Activated naive CD4-positive, alpha-beta T cell (primary cell): ENCODE data around the gene GLP1R.

ENCODE experiments used
- DNase-seq, 4 experiments: peaks; one replicate each; lab custom pipeline; 2025; lab: John Stamatoyannopoulos, UW

The GLP1R gene

DNA sequence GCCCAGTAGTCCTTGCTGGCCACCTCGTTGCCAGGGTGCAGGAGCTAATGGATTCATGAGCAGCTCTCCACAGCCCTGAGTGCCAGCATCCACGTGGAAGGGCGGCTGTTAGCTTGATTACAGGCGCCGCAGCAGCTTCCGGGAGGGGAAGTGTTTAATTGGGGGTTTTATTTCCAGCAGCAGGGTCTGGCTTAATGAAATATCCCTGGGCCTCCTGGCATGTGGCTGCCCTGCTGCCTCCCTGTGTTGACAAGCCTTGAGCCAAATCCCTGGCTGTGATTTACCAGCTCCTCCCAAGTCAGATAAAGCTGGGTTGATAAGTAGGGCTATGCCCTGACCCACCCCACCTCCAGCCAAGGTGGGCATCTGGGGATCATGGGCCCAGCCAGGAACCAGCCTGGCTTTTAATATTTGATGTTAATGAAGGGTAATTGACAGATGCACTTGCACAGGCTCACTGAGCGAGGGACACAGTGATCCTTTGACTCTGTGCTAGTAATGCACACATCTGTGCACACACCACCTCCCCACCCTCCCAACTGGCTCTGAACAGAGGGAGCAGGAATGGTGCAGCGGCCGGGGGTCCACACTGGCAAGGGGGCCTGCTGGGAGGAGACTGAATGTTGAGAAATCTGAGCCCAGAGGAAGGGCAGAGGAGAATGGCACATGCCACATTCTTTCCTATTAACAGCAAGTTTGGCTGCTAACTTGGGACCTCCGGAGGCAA is 13.6 kb downstream of the GLP1R start:
- no peak for DNase-seq

DNA sequence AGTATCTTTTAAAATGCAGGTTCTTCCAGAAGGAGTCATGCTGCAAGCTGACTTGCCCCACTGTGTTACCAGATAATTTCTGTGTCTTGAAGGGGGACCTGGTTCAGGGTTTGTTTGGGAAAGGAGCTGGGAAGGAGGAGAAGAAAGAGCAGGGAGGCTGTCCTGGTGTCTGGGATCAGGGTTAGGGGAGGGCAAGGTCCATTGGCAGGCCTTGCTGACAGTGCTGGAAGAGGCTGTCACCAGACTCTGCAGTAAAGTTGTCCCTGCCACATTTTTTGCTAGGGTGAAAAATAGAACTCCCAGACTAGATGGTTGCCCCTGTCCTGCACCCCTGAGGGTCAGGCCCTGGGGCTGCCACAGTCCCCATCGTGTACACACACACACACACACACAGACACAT is 14.9 kb downstream of the GLP1R start:
- no peak for DNase-seq

- no peak for DNase-seq
Observed at GRCh38 chr6:39065561-39065960, 17.0 kb downstream of the GLP1R start.

GRCh38 chr6:39068391-39068790 is 19.8 kb downstream of the GLP1R start:
- DNase-seq = no peak

DNA sequence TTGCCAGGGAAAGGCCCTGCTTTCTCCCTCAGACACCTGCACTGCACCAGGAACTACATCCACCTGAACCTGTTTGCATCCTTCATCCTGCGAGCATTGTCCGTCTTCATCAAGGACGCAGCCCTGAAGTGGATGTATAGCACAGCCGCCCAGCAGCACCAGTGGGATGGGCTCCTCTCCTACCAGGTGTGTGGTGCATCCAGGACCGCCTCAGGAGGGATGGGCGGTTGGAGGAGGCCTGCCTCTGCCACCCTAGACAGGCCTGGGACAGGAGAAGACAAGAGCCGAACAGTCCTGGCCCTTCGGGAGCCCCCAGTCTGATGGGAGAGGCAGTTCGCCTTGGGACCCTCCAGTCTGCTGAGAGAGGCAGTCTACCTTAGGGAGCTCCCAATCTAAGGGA is 24.2 kb downstream of the GLP1R start:
- no peak for DNase-seq

GRCh38 chr6:39073471-39074355 is 25.1 kb downstream of the GLP1R start:
- DNase-seq = no peak

GRCh38 chr6:39074486-39074885 is 25.9 kb downstream of the GLP1R start:
- no peak for DNase-seq

- no peak for DNase-seq
Observed at GRCh38 chr6:39075010-39075686, 26.6 kb downstream of the GLP1R start.

GRCh38 chr6:39075807-39076622 is 27.4 kb downstream of the GLP1R start:
- DNase-seq = no peak

DNA sequence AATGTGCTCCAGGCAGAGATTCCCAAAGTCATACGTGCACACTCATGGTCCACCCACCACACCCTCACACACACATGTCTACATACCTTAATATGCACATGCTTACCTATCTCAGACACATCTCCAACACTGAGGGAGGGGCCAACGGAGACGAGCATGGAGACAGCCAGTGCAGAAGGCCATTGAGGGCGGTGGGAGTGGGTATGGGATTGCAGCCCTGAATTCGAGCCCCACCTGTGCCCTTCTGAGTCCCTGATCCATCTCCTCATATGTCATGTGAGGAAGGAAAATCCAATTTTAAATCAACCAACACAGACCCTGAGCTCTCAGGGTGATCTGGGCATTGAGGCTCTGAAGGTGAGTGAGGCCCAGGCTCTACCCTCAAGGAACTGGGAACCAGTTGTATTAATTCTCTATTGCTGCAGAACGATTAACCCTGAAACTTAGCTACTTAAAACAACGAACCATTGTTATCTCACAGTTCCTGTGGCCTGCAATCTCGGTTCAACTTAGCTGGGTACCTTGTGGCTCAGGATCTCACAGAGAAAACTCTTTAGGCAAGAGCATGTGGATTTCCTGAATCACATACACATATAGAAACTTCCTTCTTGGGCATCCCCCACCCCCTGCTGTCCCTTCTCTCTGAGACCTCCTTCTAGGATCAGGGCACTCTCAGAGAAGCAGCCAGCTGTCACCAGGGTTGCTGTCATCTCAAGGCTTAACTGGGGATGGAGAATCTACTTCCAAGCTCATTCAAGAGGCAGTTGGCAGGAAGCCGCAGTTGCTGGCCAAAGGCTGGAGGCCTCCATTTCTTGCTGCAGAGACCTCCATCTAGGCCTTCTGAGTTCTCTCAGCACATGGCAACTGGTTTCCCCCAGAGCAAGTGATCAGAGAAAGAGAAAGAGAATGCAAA is 28.3 kb downstream of the GLP1R start:
- DNase-seq = no peak

DNA sequence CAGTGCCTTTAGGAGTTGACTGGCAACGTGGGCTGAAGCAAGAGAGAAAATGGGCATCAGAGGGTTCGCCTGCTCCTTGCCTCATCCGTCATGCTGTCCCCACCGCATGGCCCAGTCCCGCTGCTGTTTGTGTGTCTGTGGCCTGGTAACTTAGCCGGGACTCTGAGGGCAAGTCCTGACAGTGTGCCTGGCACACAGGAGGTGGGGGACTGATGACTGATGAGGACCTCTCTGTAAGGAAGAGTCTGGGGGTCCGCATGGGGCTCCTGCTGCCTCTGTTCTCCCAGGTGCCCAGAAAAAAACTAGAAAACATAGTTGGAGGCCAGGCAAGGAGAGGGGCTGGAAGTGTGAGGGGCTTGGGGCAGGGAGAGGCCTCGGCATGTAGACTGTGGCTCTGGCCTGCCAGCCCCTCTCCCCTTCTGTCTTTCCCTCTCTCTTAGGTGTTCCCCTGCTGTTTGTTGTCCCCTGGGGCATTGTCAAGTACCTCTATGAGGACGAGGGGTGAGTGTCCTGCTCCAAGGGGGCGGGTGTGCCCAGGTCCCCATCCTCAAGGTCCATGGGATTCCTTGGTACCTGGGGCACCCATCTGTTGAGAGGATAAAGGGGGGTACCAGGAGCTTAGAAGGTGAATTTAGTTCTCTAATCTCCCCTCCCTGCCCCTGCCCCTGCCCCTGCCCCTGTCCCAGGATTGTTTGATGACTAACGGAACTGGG is 29.5 kb downstream of the GLP1R start:
- no peak for DNase-seq

DNA sequence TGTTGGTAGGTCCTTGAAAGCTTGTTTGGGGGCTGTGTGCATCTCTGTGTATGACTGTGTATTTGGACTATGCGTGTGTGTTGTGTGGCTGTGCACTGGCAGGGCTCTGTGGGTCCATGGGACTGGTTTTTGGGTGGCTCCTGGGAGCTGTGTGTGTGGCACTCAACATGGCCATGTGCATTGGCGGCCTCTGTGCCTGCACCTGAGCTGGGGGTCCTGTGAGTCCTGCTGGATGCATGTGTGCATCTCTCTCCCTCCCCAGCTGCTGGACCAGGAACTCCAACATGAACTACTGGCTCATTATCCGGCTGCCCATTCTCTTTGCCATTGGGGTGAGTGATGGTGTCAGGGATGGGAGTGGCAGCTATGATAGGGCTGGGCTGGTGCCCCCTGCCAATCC is 30.1 kb downstream of the GLP1R start:
- DNase-seq = no peak

DNA sequence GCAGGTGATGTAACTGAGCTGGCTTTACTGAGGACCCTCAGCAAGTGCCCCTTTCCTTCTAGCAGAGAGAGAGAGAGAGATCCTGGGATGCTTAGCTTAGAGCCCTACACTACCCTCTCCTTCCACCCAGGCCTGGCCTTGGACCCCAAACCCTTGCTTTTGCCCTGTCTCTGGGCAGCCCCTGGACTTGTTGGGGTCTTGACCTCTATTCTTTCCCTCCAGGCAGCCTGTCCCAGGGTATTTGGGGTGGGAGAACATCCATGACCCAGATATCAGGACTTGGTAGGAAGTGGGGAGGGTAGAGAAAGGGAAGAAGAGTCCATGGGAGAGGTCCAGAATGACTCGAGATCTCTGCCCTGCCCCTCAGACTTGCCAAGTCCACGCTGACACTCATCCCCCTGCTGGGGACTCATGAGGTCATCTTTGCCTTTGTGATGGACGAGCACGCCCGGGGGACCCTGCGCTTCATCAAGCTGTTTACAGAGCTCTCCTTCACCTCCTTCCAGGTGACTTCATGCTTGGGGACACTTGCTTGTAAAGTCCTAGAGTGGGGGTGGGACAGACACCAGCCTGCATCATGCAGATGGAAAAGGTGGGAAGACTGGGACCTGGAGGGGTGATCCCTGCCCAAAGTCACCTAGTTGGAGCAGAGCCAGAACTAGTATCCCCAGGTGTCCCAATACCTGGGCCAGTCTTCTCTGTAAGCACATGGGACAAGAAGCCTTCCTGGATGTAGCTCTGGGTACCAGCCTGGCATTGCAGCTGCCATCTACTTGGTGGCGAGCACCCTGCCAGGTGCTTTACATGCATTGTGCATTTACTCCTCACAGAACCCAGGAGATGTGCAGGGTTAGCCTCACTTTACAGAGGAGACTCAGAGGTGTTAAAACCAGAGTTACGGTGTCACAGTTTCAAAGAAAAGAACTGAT is 30.9 kb downstream of the GLP1R start:
- DNase-seq = no peak

DNA sequence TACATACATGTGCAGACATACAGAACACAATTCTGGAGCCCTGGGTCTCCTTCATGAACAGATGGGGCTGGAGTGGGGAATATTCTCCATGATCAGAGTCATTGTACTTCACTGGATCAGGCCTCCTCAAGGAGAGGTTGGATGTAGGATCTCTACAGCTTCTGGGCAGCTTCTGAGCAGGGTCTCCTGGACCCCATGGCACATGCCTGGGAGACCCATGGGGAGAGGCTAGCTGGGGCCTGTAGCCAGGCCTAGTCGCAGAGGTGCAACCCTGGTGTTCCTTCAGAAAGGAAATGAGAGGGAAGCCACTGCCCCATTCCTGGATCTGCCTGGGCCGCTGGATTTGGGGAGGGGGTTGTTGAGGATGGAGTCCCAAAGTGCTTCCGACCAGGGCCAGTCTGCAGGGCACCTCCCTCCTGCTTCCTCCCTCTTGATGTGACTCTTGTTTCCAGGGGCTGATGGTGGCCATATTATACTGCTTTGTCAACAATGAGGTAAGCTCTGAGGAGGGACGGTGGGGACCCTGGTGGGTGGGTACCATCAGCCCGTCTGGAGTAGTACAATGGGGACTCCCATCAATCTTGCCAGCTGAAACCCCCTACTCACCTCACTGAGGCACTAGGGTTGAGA is 31.8 kb downstream of the GLP1R start:
- no peak for DNase-seq

DNA sequence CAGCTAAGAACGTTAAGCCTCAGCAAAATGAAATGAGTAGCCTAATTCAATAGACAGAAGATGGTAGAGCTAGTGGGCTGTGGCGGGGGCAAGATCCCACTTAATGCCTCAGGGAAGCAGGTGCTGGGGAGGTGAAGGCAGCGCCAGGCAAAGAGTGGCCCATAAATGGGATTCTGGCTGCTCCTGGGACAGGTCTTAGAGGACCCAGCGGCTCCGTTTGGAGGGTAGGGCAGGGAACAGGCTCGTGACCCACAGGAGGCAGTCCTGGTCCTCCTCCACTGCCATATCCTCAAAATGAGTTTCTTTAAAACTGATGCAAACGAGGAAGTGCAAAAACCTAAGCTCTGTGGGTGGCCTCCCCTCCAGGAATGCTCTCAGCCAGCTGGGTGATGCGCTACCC is 33.7 kb downstream of the GLP1R start:
- DNase-seq = no peak

- no peak for DNase-seq
Observed at GRCh38 chr6:39083231-39083634, 34.7 kb downstream of the GLP1R start.

- no peak for DNase-seq
Observed at GRCh38 chr6:39084506-39084905, 35.9 kb downstream of the GLP1R start.

DNA sequence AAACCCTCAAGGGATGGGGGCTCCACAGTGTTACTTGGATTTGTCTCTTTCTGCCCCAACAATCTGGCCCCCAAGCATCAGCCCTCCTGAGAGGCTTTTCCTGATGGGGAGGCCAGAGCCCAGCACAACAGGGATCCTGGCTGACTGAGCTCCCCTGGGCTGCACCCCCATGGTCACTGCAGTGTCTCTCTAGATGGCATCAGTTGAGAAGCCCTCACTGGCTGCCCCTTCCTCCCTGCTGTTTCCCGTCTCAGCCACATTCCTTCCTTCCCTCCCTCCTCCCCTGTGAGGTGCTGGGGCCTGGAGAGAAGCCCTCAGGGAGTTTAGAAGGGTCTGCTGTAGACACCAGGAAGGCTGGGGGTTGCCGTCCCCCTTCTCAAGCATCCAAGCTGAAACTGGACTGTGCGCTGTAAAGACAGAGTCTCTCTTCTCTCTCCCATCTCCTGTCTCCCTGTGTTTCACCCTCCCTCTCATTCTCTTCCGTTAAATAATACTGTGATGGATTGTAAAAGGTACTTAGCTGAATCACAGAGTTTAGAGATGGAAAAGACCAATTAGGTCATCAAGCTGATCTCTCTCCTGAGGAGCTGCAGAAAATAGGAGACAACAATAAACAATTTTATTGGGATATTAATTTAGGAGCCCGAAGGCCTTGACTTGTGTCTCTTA is 36.7 kb downstream of the GLP1R start:
- DNase-seq = no peak
